LoVo (cell line): ENCODE measurements around the gene MTUS2.
"Not testable (repeated sequence)": the region's sequence is repeated elsewhere in the genome, so short reads cannot be mapped to it uniquely, and the experiment has no call there.

ENCODE experiments used
- DNase-seq: peaks from one replicate; pipeline ENCODE4 v3.0.0-alpha.2; 2016; ENCODE audit warnings: low spot score

MTUS2 gene

GRCh38 chr13:29165216-29165615, 345.1 kb downstream of the MTUS2 start:
- no peak for DNase-seq

GRCh38 chr13:29165840-29166239, 345.7 kb downstream of the MTUS2 start:
- DNase-seq, result no peak

- no peak for DNase-seq
These were observed 350.4 kb downstream of the MTUS2 start for GRCh38 chr13:29170436-29171082.

GRCh38 chr13:29171244-29171643, 351.1 kb downstream of the MTUS2 start:
- no peak for DNase-seq

GRCh38 chr13:29174093-29174492, 354.0 kb downstream of the MTUS2 start:
- DNase-seq, result no peak

GRCh38 chr13:29175250-29175873, 355.2 kb downstream of the MTUS2 start:
- no peak for DNase-seq

- DNase-seq, result no peak
These were observed 359.9 kb downstream of the MTUS2 start for GRCh38 chr13:29180055-29180454.

GRCh38 chr13:29182216-29182615, 362.1 kb downstream of the MTUS2 start:
- DNase-seq, result no peak

- DNase-seq, result no peak
These were observed 365.8 kb downstream of the MTUS2 start for GRCh38 chr13:29185926-29186325.

- DNase-seq, result no peak
These were observed 367.4 kb downstream of the MTUS2 start for GRCh38 chr13:29187584-29187983.

GRCh38 chr13:29190298-29190697, 370.2 kb downstream of the MTUS2 start:
- DNase-seq, result no peak

- DNase-seq, result no peak
These were observed 372.9 kb downstream of the MTUS2 start for GRCh38 chr13:29193083-29193482.

GRCh38 chr13:29195456-29195855, 375.3 kb downstream of the MTUS2 start:
- DNase-seq, result no peak

GRCh38 chr13:29196409-29197074, 376.4 kb downstream of the MTUS2 start:
- no peak for DNase-seq

GRCh38 chr13:29202753-29203152, 382.6 kb downstream of the MTUS2 start:
- DNase-seq, result not testable (repeated sequence)

GRCh38 chr13:29204651-29205050, 384.5 kb downstream of the MTUS2 start:
- DNase-seq, result no peak

GRCh38 chr13:29210676-29211075, 390.5 kb downstream of the MTUS2 start:
- DNase-seq, result no peak

- DNase-seq, result not testable (repeated sequence)
These were observed 391.0 kb downstream of the MTUS2 start for GRCh38 chr13:29211162-29211561.

- no peak for DNase-seq
These were observed 402.3 kb downstream of the MTUS2 start for GRCh38 chr13:29222458-29222857.

- no peak for DNase-seq
These were observed 404.1 kb downstream of the MTUS2 start for GRCh38 chr13:29224206-29224605.

GRCh38 chr13:29227576-29227975, 407.4 kb downstream of the MTUS2 start:
- DNase-seq, result no peak

- no peak for DNase-seq
These were observed 410.2 kb downstream of the MTUS2 start for GRCh38 chr13:29230299-29230845.
